Measurements from ENCODE around the gene TMEM108.

Gene TMEM108

GRCh38 chr3:133256787-133257483 is 218.7 kb downstream of the TMEM108 start:
- Histone ChIP-seq H3K27ac (ENCODE audit: low read depth, low read length, poor library complexity, severe bottlenecking) (no peak overlapping the region), H3K36me3 (ENCODE audit: insufficient read depth, low read length) (no peaks in the 10 kb centered on the region), H3F3A (ENCODE audit: insufficient read depth, low read length) (no peaks in the 10 kb centered on the region), H3K9me2 (ENCODE audit: low read depth, low read length) (no peaks in the 10 kb centered on the region), H3K9ac (ENCODE audit: low read length) (no peak overlapping the region), H2AFZ (ENCODE audit: low read length) (no peak overlapping the region), H3K4me2 (ENCODE audit: low read length) (no peak overlapping the region), H3K27me3 (ENCODE audit: insufficient read depth, low read length) (no peaks in the 10 kb centered on the region; the same call in 1 of the 2 replicates), H3K9me3 (ENCODE audit: low read length) (no peaks in the 10 kb centered on the region), H3K4me3 (ENCODE audit: low read depth, low read length, poor library complexity, severe bottlenecking) (no peak overlapping the region), H4K20me1 (ENCODE audit: insufficient read depth, low read length) (no peaks in the 10 kb centered on the region), H3K79me2 (ENCODE audit: insufficient read depth, low read length) (no peaks in the 10 kb centered on the region), H3K4me1 (ENCODE audit: insufficient read depth, low read length, severe bottlenecking) (no peaks in the 10 kb centered on the region)
- no peak for TF ChIP-seq EZH2 (IDR thresholded peaks at IDR 0.05; ENCODE audit: borderline replicate concordance, low read length)
- TF ChIP-seq CTCF (IDR thresholded peaks at IDR 0.05; ENCODE audit: low read length) = no peak

- Histone ChIP-seq H3K79me2 (ENCODE audit: insufficient read depth, low read length) (no peaks in the 10 kb centered on the region), H3K9me3 (ENCODE audit: low read length) (no peaks in the 10 kb centered on the region), H3F3A (ENCODE audit: insufficient read depth, low read length) (no peaks in the 10 kb centered on the region), H4K20me1 (ENCODE audit: insufficient read depth, low read length) (no peaks in the 10 kb centered on the region), H3K4me1 (ENCODE audit: insufficient read depth, low read length, severe bottlenecking) (no peaks in the 10 kb centered on the region), H3K4me2 (ENCODE audit: low read length) (no peak overlapping the region), H3K9me2 (ENCODE audit: low read depth, low read length) (no peaks in the 10 kb centered on the region), H3K27me3 (ENCODE audit: insufficient read depth, low read length) (no peaks in the 10 kb centered on the region; the same call in 1 of the 2 replicates), H2AFZ (ENCODE audit: low read length) (no peak overlapping the region), H3K27ac (ENCODE audit: low read depth, low read length, poor library complexity, severe bottlenecking) (no peak overlapping the region), H3K36me3 (ENCODE audit: insufficient read depth, low read length) (no peaks in the 10 kb centered on the region), H3K9ac (ENCODE audit: low read length) (no peak overlapping the region), H3K4me3 (ENCODE audit: low read depth, low read length, poor library complexity, severe bottlenecking) (no peak overlapping the region)
- TF ChIP-seq EZH2 (IDR thresholded peaks at IDR 0.05; ENCODE audit: borderline replicate concordance, low read length) = no peak
- no peak for TF ChIP-seq CTCF (IDR thresholded peaks at IDR 0.05; ENCODE audit: low read length)
These were observed 220.2 kb downstream of the TMEM108 start for GRCh38 chr3:133258358-133258757.

- Histone ChIP-seq H3K27ac (ENCODE audit: low read depth, low read length, poor library complexity, severe bottlenecking) (no peak overlapping the region), H3K4me2 (ENCODE audit: low read length) (no peak overlapping the region), H2AFZ (ENCODE audit: low read length) (no peak overlapping the region), H3F3A (ENCODE audit: insufficient read depth, low read length) (no peaks in the 10 kb centered on the region), H3K9me2 (ENCODE audit: low read depth, low read length) (no peaks in the 10 kb centered on the region), H3K36me3 (ENCODE audit: insufficient read depth, low read length) (no peaks in the 10 kb centered on the region), H3K9ac (ENCODE audit: low read length) (no peak overlapping the region), H3K79me2 (ENCODE audit: insufficient read depth, low read length) (no peaks in the 10 kb centered on the region), H3K4me3 (ENCODE audit: low read depth, low read length, poor library complexity, severe bottlenecking) (no peak overlapping the region), H3K27me3 (ENCODE audit: insufficient read depth, low read length) (no peaks in the 10 kb centered on the region; the same call in 1 of the 2 replicates), H3K4me1 (ENCODE audit: insufficient read depth, low read length, severe bottlenecking) (no peaks in the 10 kb centered on the region), H3K9me3 (ENCODE audit: low read length) (no peaks in the 10 kb centered on the region), H4K20me1 (ENCODE audit: insufficient read depth, low read length) (no peaks in the 10 kb centered on the region)
- no peak for TF ChIP-seq CTCF (IDR thresholded peaks at IDR 0.05; ENCODE audit: low read length)
These were observed 221.6 kb downstream of the TMEM108 start for GRCh38 chr3:133259767-133260166.

All from OCI-LY1 (cell line).